AG04449 (cell line): ENCODE results near the gene CDO1.
A peak's percentile ranks its signal among the peaks of the same experiment; 100 is the strongest.

Experiments used
- CTCF ChIA-PET: fragments of 350-600 bp; formaldehyde crosslinking; extraction: SDS; loops from one replicate; lab custom pipeline; 2021; ENCODE audit warnings: antibody characterized with exemption; lab: Yijun Ruan, JAX
- POLR2A ChIA-PET: fragments of 400-600, 350-600 bp; formaldehyde crosslinking; extraction: SDS; loops from one replicate; lab custom pipeline; 2020; ENCODE audit warnings: antibody characterized with exemption, inconsistent platforms; lab: Yijun Ruan, JAX
- DNase-seq: peaks from one replicate; pipeline ENCODE4 v3.0.0-alpha.2; 2010; ENCODE audit warnings: low read depth, low spot score
- H3K4me3 ChIP-seq: 2 replicates; pipeline ENCODE4 v1.5.1; 2011; ENCODE audit warnings: low read depth, mild to moderate bottlenecking, control low read depth, low read length
- TF ChIP-seq, protein P1 (sequence below): IDR thresholded peaks from one replicate; pipeline ENCODE4 v1.5.1; 2011; ENCODE audit warnings: mild to moderate bottlenecking, moderate library complexity, low read length, control low read depth, inconsistent platforms; ENCODE audit not compliant: insufficient read depth; ENCODE audit errors: missing control alignments

CDO1 gene

GRCh38 chr5:115774684-115775083 is 41.8 kb downstream of the CDO1 start:
- ChIA-PET POLR2A (no interaction called here), CTCF (no interaction called here)
- DNase-seq, result no peak
- H3K4me3 ChIP-seq, result no peak overlapping the region
- TF ChIP-seq, protein P1, sequence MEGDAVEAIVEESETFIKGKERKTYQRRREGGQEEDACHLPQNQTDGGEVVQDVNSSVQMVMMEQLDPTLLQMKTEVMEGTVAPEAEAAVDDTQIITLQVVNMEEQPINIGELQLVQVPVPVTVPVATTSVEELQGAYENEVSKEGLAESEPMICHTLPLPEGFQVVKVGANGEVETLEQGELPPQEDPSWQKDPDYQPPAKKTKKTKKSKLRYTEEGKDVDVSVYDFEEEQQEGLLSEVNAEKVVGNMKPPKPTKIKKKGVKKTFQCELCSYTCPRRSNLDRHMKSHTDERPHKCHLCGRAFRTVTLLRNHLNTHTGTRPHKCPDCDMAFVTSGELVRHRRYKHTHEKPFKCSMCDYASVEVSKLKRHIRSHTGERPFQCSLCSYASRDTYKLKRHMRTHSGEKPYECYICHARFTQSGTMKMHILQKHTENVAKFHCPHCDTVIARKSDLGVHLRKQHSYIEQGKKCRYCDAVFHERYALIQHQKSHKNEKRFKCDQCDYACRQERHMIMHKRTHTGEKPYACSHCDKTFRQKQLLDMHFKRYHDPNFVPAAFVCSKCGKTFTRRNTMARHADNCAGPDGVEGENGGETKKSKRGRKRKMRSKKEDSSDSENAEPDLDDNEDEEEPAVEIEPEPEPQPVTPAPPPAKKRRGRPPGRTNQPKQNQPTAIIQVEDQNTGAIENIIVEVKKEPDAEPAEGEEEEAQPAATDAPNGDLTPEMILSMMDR, result no peak

GRCh38 chr5:115772731-115773475 is 43.6 kb downstream of the CDO1 start:
- TF ChIP-seq, protein P1, result no peak
- ChIA-PET POLR2A (no interaction called here), CTCF (interaction anchor here (0.8 to 0.9 kb wide), 2 partner anchors 58 to 138 kb away, joined by 3 read pairs; no protein-coding TSS in a partner anchor)
- no peak for DNase-seq
- no peak overlapping the region for H3K4me3 ChIP-seq

GRCh38 chr5:115770466-115770865 is 46.0 kb downstream of the CDO1 start:
- TF ChIP-seq, protein P1, result peak; percentile 44
- POLR2A ChIA-PET, result no interaction called here
- CTCF ChIA-PET, result no interaction called here
- no peak for DNase-seq
- no peak overlapping the region for H3K4me3 ChIP-seq

DNA sequence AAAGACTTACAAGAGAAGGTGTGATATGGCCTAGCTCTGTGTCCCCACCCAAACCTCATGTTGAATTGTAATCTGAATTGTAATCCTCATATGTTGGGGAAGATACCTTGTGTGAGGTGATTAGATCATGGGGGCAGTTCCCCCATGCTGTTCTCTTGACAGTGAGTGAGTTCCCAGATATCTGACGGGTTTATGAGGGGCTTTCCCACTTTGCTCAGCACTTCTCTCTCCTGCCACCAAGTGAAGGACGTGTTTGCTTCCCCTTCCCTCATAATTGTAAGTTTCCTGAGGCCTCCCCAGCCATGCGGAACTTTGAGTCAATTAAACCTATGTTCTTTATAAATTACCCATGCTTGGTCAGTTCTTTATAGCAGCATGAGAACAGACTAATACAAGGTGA is 49.0 kb downstream of the CDO1 start:
- ChIA-PET CTCF (no interaction called here), POLR2A (no interaction called here)
- DNase-seq, result no peak

GRCh38 chr5:115766608-115767007 is 49.9 kb downstream of the CDO1 start:
- DNase-seq, result no peak
- no peak overlapping the region for H3K4me3 ChIP-seq
- ChIA-PET CTCF (interaction anchor here (1.0 kb wide), 1 partner anchor 131 kb away, joined by 3 read pairs; no protein-coding TSS in a partner anchor), POLR2A (no interaction called here)
- TF ChIP-seq, protein P1, result no peak

More for the DNA sequence above, 49.0 kb downstream of the CDO1 start:
- no peak overlapping the region for H3K4me3 ChIP-seq
- TF ChIP-seq, protein P1, result no peak

DNA sequence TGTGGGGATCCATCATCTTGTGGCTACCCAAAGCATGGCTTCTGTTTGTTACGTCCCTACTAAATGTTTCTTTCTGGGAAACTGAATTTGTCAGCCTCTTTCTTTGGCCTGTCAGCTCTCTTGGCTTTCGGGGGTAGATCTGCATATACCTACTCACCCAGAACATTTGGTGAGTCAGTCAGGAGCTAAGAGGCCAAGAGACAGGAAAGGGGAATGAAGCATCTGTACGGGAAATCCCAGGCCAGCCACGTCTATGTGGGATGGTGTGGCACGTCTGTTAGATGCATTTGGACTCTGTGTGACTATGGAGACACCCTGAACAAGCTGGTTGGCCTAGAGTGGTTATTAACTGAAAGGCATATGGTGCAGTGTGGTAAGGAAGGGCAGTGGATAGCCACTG is 58.1 kb downstream of the CDO1 start:
- ChIA-PET CTCF (no interaction called here), POLR2A (no interaction called here)
- TF ChIP-seq, protein P1, result no peak
- no peak overlapping the region for H3K4me3 ChIP-seq
- DNase-seq, result no peak
